ENCODE results near the gene XK.
A peak's percentile ranks its signal among the peaks of the same experiment; 100 is the strongest.
"Not testable (repeated sequence)": the region's sequence is repeated elsewhere in the genome, so short reads cannot be mapped to it uniquely, and the experiment has no call there.

XK gene

GRCh38 chrX:37757082-37757481, 71.5 kb downstream of the XK start:
- DNase-seq = no peak

DNA sequence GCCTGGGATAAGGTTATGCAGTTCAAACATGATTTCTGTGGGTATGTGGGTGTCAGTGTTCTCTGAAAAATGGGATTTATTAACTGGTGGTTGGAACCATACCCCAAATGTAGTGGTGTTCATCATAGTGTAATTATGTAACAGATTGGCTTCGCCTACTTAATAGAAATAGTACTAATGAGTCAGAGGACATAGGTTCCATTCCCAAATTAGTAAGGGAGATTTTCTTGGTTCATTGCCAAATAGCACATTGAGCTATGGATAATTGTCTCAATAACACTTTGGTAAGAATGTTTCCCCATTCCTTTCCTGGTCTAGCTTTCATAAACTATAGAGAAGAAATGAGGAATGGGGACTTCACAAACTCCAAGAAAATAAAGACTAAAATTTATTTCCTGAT, 73.8 kb downstream of the XK start:
- DNase-seq = no peak

- no peak for DNase-seq
Observed at GRCh38 chrX:37759878-37760418, 74.4 kb downstream of the XK start.

DNA sequence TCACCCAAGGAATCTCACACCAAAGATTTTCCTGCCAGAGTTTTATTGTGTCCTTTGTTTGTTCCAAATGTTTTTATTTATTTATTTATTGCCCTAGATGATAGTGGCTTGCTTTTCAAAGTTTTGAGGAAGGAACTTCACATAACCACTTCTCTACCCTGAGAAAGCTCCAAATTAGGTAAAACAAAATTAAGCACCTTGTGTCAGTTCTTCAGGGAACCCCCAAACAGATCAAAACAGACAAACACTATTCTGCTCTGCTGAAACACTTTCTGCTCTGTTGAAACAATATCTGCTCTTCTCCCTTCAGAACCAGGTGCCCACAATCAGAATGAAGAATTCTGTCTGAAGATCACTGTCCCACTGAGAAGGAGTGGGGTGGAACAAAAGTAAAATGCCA, 77.8 kb downstream of the XK start:
- DNase-seq = no peak

- DNase-seq = peak; percentile 40
Observed at GRCh38 chrX:37765507-37765906, 79.9 kb downstream of the XK start.

GRCh38 chrX:37767430-37767829, 81.8 kb downstream of the XK start:
- no peak for DNase-seq

- not testable (repeated sequence) for DNase-seq
Observed at GRCh38 chrX:37768866-37769265, 83.3 kb downstream of the XK start.

GRCh38 chrX:37776283-37776986, 90.8 kb downstream of the XK start:
- DNase-seq = no peak

GRCh38 chrX:37776987-37777325, 91.4 kb downstream of the XK start:
- DNase-seq = no peak

DNA sequence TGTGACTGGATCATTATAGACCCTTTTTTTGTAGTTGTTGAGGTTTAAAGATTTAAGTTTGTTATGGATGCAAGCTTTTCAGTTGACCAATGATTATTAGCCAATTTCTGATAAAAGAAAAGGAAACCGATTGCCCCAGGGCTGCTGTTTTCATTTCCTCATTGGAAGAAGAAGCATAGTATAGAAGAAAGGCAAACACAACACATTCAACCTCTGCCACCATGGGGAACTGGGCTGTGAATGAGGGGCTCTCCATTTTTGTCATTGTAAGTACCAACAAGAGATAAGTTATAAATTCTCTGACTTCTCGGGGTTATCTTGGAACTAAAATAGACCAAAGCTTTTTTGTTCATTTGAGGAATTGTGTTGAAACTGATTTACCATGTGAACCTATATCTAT, 94.3 kb downstream of the XK start, which contains the start of gene CYBB:
CYBB (plus strand) TSS at position 203 of the 400 bp plus-strand sequence; CDS start at position 222, 19 bp downstream.
- no peak for DNase-seq

DNA sequence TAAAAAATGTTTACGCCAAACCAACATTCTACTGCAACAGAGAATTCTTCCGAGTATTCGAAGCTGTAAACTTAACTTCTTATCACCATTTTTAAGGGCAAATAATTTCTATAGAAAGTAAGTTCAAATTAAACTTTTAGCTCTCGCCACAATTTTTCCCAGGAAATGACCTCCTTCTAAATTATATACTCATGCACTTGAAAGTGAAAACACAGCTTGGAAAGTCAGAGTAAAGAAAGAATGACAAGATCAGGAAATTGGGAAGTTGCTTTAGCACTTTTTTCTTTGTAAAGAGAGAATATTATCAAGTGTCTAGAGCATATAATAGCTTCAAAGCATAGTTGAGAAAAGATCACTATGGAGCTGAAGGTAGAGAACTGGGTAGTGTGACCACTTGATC, 95.5 kb downstream of the XK start:
- DNase-seq = no peak

All from NCI-H2171 treated with DMSO at 0.1 percent for 48 hours (cell line).